Heart left ventricle (tissue), 16 donors: ENCODE data around the gene NOS1AP. TPM values are rescaled to one million over a fixed set of nuclear protein-coding genes. Genes with fewer than 3 reads are reported as not detected.

Experiments used
- ATAC-seq, 4 donors: fragments of 200-7000 bp; cut with Tn5 transposase; one replicate each; pipeline ENCODE4 v1.9.1; 2020 to 2022; ENCODE audit warnings: moderate library complexity in 4 of 4, mild to moderate bottlenecking in 3 of 4, moderate number of reproducible peaks in 1 of 4
- DNase-seq, 5 donors: peaks; one replicate each; pipeline ENCODE4 v3.0.0-alpha.2; 2020
- H3K27ac ChIP-seq, 12 donors: fragments of 200-600 bp; sonication (generic) in 4 of 12; one replicate each; pipeline versions ENCODE4 v1.5.0 to v1.8.0; 2016 to 2022; ENCODE audit warnings: mild to moderate bottlenecking in 2 of 12
- H3K27me3 ChIP-seq, 9 donors: fragments of 200-600 bp; sonication (generic) in 2 of 9; one replicate each; pipeline versions ENCODE4 v1.5.1 to v1.8.0; 2016 to 2022; ENCODE audit warnings: mild to moderate bottlenecking in 3 of 9
- H3K36me3 ChIP-seq, 9 donors: fragments of 200-600 bp; sonication (generic) in 2 of 9; one replicate each; pipeline versions ENCODE4 v1.5.0 to v1.8.0; 2018 to 2022; ENCODE audit warnings: mild to moderate bottlenecking in 2 of 9
- H3K4me1 ChIP-seq, 12 donors: fragments of 200-600 bp; sonication (generic) in 4 of 12; one replicate each; pipeline versions ENCODE4 v1.5.0 to v1.8.0; 2016 to 2022; ENCODE audit warnings: mild to moderate bottlenecking in 3 of 12
- H3K4me3 ChIP-seq, 12 donors: fragments of 200-600 bp; sonication (generic) in 4 of 12; one replicate each; pipeline versions ENCODE4 v1.5.0 to v1.8.0; 2017 to 2022; ENCODE audit warnings: mild to moderate bottlenecking in 9 of 12, moderate library complexity in 4 of 12
- H3K9me3 ChIP-seq, 12 donors: fragments of 200-600 bp; sonication (generic) in 4 of 12; one replicate each; pipeline versions ENCODE4 v1.5.0 to v1.8.0; 2016 to 2022; ENCODE audit warnings: mild to moderate bottlenecking in 1 of 12
- CTCF ChIP-seq, 12 donors: fragments of 200-600 bp; sonication (generic) in 4 of 12; IDR thresholded peaks; one replicate each; pipeline versions ENCODE4 v1.5.0 to v1.8.0; 2018 to 2022; ENCODE audit warnings: antibody characterized with exemption in 12 of 12, mild to moderate bottlenecking in 5 of 12
- POLR2A ChIP-seq, 2 donors: fragments of 450-650 bp; IDR thresholded peaks; one replicate each; pipeline ENCODE4 v1.6.1; 2017; ENCODE audit warnings: antibody characterized with exemption in 2 of 2, mild to moderate bottlenecking in 2 of 2, moderate library complexity in 2 of 2
- WGBS, 4 donors: extraction: QIAGEN DNeasy Blood & Tissue Kit in 2 of 4; methylation state at CpG; one replicate each; pipeline versions ENCODE4 v1.1.5 to v1.1.7; 2013 to 2018; 5-methylcytosine and 5-hydroxymethylcytosine counted together
- intact Hi-C, 10 donors: fragments of 100-400 bp; cut with DNase I; formaldehyde crosslinking; loops; one replicate each; pipeline versions ENCODE4 v1.11.1 to v1.14.2; 2022
- polyA plus RNA-seq, 2 donors: library from polyadenylated mRNA; stranded (reverse); fragments of 200-250 nt; gene quantifications; one replicate each; pipeline ENCODE4 v1.2.3, GENCODE V29; 2013
- total RNA-seq, 9 donors: library from RNA; depleted of rRNA in 2 of 9; stranded (reverse); fragments of >200 nt in 2 of 9; fragmentation: NEBNext Ultra II Directional in 3 of 9; extraction: Animal tissue kit (Norgen Biotek cat#: 25700) in 3 of 9; gene quantifications; one replicate each; pipeline versions ENCODE4 v1.1.0 to v1.2.4, GENCODE V29; 2016 to 2023
- donor health status: ischemic (EF 13 %, LVEDD 7.1; RV severe dilation, severe dysfunction).
- donor health status: healthy with polysubstance abuse.
- donor health status: DM: no; HTN: yes; CAD: no.
- donor health status: DM: no; HTN: no; CAD: no.
- donor health status: ischemic (EF 25% LVEDD 6.9; RV normal size, moderate dysfunction).
- donor health status: ischemic (EF 25% LVEDD 5.7; RV mildly dilated, moderate dysfunction).
- donor health status: healthy.
- donor health status: DM: yes; HTN: yes; CAD: no.
- donor health status: ischemic (EF 35%, LVEDD 5.7; RV mildly dilated, moderate dysfunction).
- donor health status: nonischemic (EF 11% LVEDD 7.7; RV severe dilation, severe dysfunction).
- donor health status: DM: yes; HTN: yes; CAD: no.
- donor health status: PGD.
- donor health status: ischemic (EF 29% LVEDD 5.4; RV normal size, mild dysfunction).
- donor health status: nonischemic (EF 23%, LVEDD 6.1; RV moderate dilation, normal function).

Gene NOS1AP
- total and polyA plus RNA-seq, 11 donors: 1.1 to 6.4 (median 4.3) TPM

GRCh38 chr1:162157469-162157868 is 88.0 kb downstream of the NOS1AP start:
- Histone ChIP-seq H3K27ac (no peak overlapping the region), H3K27me3 (no peaks in the 10 kb centered on the region), H3K4me3 (no peak overlapping the region), H3K9me3 (no peaks in the 10 kb centered on the region), H3K36me3 (no peaks in the 10 kb centered on the region), H3K4me1 (peaks cover 0 to 11% (median 0%) of the 10 kb centered on the region in 12 donors)
- TF ChIP-seq CTCF (IDR thresholded peaks at IDR 0.05): no peak
- TF ChIP-seq POLR2A (IDR thresholded peaks at IDR 0.05): no peak
- WGBS, 4 donors: 89 to 95% (median 93%) methylated on average over 1 of the region's 1 CpG
- ATAC-seq (no peak), DNase-seq (no peak)
- intact Hi-C loops: no loop called here

- Histone ChIP-seq H3K36me3 (no peaks in the 10 kb centered on the region), H3K9me3 (no peaks in the 10 kb centered on the region), H3K4me3 (no peak overlapping the region), H3K27ac (no peak overlapping the region), H3K4me1 (peaks cover 0 to 14% (median 0%) of the 10 kb centered on the region in 12 donors), H3K27me3 (no peaks in the 10 kb centered on the region)
- intact Hi-C loops: no loop called here
- DNase-seq (no peak), ATAC-seq (no peak)
- WGBS, 4 donors: 63 to 78% (median 72%) methylated on average over 5 of the region's 5 CpGs
- no peak for TF ChIP-seq POLR2A (IDR thresholded peaks at IDR 0.05)
- no peak for TF ChIP-seq CTCF (IDR thresholded peaks at IDR 0.05)
Observed at GRCh38 chr1:162158624-162159271, 89.3 kb downstream of the NOS1AP start.

GRCh38 chr1:162159515-162159914 is 90.0 kb downstream of the NOS1AP start:
- Histone ChIP-seq H3K27ac (no peak overlapping the region), H3K4me1 (peaks cover 0 to 17% (median 0%) of the 10 kb centered on the region in 12 donors), H3K4me3 (no peak overlapping the region), H3K27me3 (no peaks in the 10 kb centered on the region), H3K36me3 (no peaks in the 10 kb centered on the region), H3K9me3 (no peaks in the 10 kb centered on the region)
- 80 to 93% (median 86%) methylated on average over 2 of the region's 2 CpGs for WGBS, 4 donors
- intact Hi-C loops: no loop called here
- TF ChIP-seq CTCF (IDR thresholded peaks at IDR 0.05): no peak
- no peak for TF ChIP-seq POLR2A (IDR thresholded peaks at IDR 0.05)
- DNase-seq (no peak), ATAC-seq (no peak)

GRCh38 chr1:162161916-162162550 is 92.5 kb downstream of the NOS1AP start:
- intact Hi-C loops: no loop called here
- peaks cover 0 to 25% (median 3%) of the 10 kb centered on the region in 12 donors for H3K4me1 ChIP-seq
- DNase-seq (no peak), ATAC-seq (no peak)
- no peaks in the 10 kb centered on the region for H3K9me3 ChIP-seq
- no peak overlapping the region for H3K4me3 ChIP-seq
- TF ChIP-seq CTCF (IDR thresholded peaks at IDR 0.05) (no peak), POLR2A (IDR thresholded peaks at IDR 0.05) (no peak)
- no peaks in the 10 kb centered on the region for H3K36me3 ChIP-seq
- H3K27me3 ChIP-seq: no peaks in the 10 kb centered on the region
- 61 to 74% (median 65%) methylated on average over 7 of the region's 7 CpGs for WGBS, 4 donors
- no peak overlapping the region for H3K27ac ChIP-seq
